Measurements from ENCODE around the gene HAVCR1.
"Not testable (repeated sequence)": the region's sequence is repeated elsewhere in the genome, so short reads cannot be mapped to it uniquely, and the experiment has no call there.

- not testable (repeated sequence) for TF ChIP-seq CTCF (conservative IDR thresholded peaks at IDR 0.05; ENCODE audit: low read depth in 2 of 2); EZH2 (IDR thresholded peaks at IDR 0.05; ENCODE audit: low read depth, unreplicated experiment); EZH2phosphoT487 (IDR thresholded peaks at IDR 0.05; ENCODE audit: unreplicated experiment); REST (IDR thresholded peaks at IDR 0.05; ENCODE audit: unreplicated experiment); CREB1 (CRISPR knock-in tag; IDR thresholded peaks at IDR 0.05; ENCODE audit: low read depth); POLR2AphosphoS5 (IDR thresholded peaks at IDR 0.05; ENCODE audit: low read depth); STAT1 (IDR thresholded peaks at IDR 0.05; ENCODE audit: unreplicated experiment); ZNF114 (CRISPR knock-in tag; IDR thresholded peaks at IDR 0.05); JUNB (IDR thresholded peaks at IDR 0.05; ENCODE audit: unreplicated experiment); ZNF331 (CRISPR knock-in tag; IDR thresholded peaks at IDR 0.05; ENCODE audit: low read depth); NANOG (IDR thresholded peaks at IDR 0.05; ENCODE audit: borderline replicate concordance); ETS1 (IDR thresholded peaks at IDR 0.05); ZNF462 (CRISPR knock-in tag; IDR thresholded peaks at IDR 0.05)
Measured at GRCh38 chr5:157047016-157047415, 11.9 kb downstream of the HAVCR1 start.
